ENCODE data around the gene ELMO1. TPM values are rescaled to one million over a fixed set of nuclear protein-coding genes. Genes with fewer than 3 reads are reported as not detected.
"Not testable (repeated sequence)": the region's sequence is repeated elsewhere in the genome, so short reads cannot be mapped to it uniquely, and the experiment has no call there.

Gene ELMO1
- total and polyA plus RNA-seq, 4 donors: 29.2 to 98.3 (median 86.8) TPM

- DNase-seq (ENCODE audit: low read depth in 4 of 6, low spot score in 6 of 6): peak in 2 of 6 donors; percentile 45 to 84
- Histone ChIP-seq H3K9me3 (ENCODE audit: control insufficient read depth, insufficient read depth, low read length) (no peaks in the 10 kb centered on the region), H3K27me3 (ENCODE audit: control insufficient read depth, insufficient read depth, low read length) (no peaks in the 10 kb centered on the region), H3K4me3 (ENCODE audit: low read depth, low read length) (peak overlapping the region; percentile 53), H3K36me3 (ENCODE audit: control insufficient read depth, insufficient read depth, low read length) (no peaks in the 10 kb centered on the region), H3K4me1 (ENCODE audit: control insufficient read depth, insufficient read depth, low read length) (no peaks in the 10 kb centered on the region), H3K27ac (ENCODE audit: low read depth, low read length) (no peak overlapping the region)
- WGBS (ENCODE audit: insufficient coverage): no CpG with 5 or more reads among the region's 5 CpGs
These were observed 463.3 kb downstream of the ELMO1 start for GRCh38 chr7:36985316-36985715.

GRCh38 chr7:36984710-36985312 is 463.9 kb downstream of the ELMO1 start:
- 19% methylated on average over 6 of the region's 6 CpGs for WGBS (ENCODE audit: insufficient coverage)
- Histone ChIP-seq H3K27me3 (ENCODE audit: control insufficient read depth, insufficient read depth, low read length) (no peaks in the 10 kb centered on the region), H3K4me1 (ENCODE audit: control insufficient read depth, insufficient read depth, low read length) (no peaks in the 10 kb centered on the region), H3K36me3 (ENCODE audit: control insufficient read depth, insufficient read depth, low read length) (no peaks in the 10 kb centered on the region), H3K4me3 (ENCODE audit: low read depth, low read length) (peak overlapping the region; percentile 53), H3K27ac (ENCODE audit: low read depth, low read length) (no peak overlapping the region), H3K9me3 (ENCODE audit: control insufficient read depth, insufficient read depth, low read length) (no peaks in the 10 kb centered on the region)
- peak in 2 of 6 donors; percentile 64 to 90 for DNase-seq (ENCODE audit: low read depth in 4 of 6, low spot score in 6 of 6)

GRCh38 chr7:36984041-36984521 is 464.6 kb downstream of the ELMO1 start:
- peak overlapping the region; percentile 53 for H3K4me3 ChIP-seq (ENCODE audit: low read depth, low read length)
- no peaks in the 10 kb centered on the region for H3K9me3 ChIP-seq (ENCODE audit: control insufficient read depth, insufficient read depth, low read length)
- no peaks in the 10 kb centered on the region for H3K36me3 ChIP-seq (ENCODE audit: control insufficient read depth, insufficient read depth, low read length)
- H3K27me3 ChIP-seq (ENCODE audit: control insufficient read depth, insufficient read depth, low read length): no peaks in the 10 kb centered on the region
- H3K4me1 ChIP-seq (ENCODE audit: control insufficient read depth, insufficient read depth, low read length): no peaks in the 10 kb centered on the region
- peak in 2 of 6 donors; percentile 27 to 59 for DNase-seq (ENCODE audit: low read depth in 4 of 6, low spot score in 6 of 6)
- no peak overlapping the region for H3K27ac ChIP-seq (ENCODE audit: low read depth, low read length)
- WGBS (ENCODE audit: insufficient coverage): 43% methylated on average over 6 of the region's 9 CpGs

GRCh38 chr7:36982766-36983165 is 465.9 kb downstream of the ELMO1 start:
- DNase-seq (ENCODE audit: low read depth in 4 of 6, low spot score in 6 of 6): peak in 1 of 6 donors; percentile 35
- no peaks in the 10 kb centered on the region for H3K4me1 ChIP-seq (ENCODE audit: control insufficient read depth, insufficient read depth, low read length)

GRCh38 chr7:36979810-36980248 is 468.8 kb downstream of the ELMO1 start:
- H3K9me3 ChIP-seq (ENCODE audit: control insufficient read depth, insufficient read depth, low read length): no peaks in the 10 kb centered on the region
- H3K4me1 ChIP-seq (ENCODE audit: control insufficient read depth, insufficient read depth, low read length): no peaks in the 10 kb centered on the region
- H3K36me3 ChIP-seq (ENCODE audit: control insufficient read depth, insufficient read depth, low read length): no peaks in the 10 kb centered on the region
- H3K27ac ChIP-seq (ENCODE audit: low read depth, low read length): no peak overlapping the region
- 100% methylated on average over 1 of the region's 3 CpGs for WGBS (ENCODE audit: insufficient coverage)
- H3K4me3 ChIP-seq (ENCODE audit: low read depth, low read length): no peak overlapping the region
- peak in 2 of 6 donors; percentile 41 to 48 for DNase-seq (ENCODE audit: low read depth in 4 of 6, low spot score in 6 of 6)
- no peaks in the 10 kb centered on the region for H3K27me3 ChIP-seq (ENCODE audit: control insufficient read depth, insufficient read depth, low read length)

More at GRCh38 chr7:36982766-36983165, 465.9 kb downstream of the ELMO1 start:
- WGBS (ENCODE audit: insufficient coverage): 69% methylated on average over 3 of the region's 3 CpGs
- Histone ChIP-seq H3K4me3 (ENCODE audit: low read depth, low read length) (no peak overlapping the region), H3K27me3 (ENCODE audit: control insufficient read depth, insufficient read depth, low read length) (no peaks in the 10 kb centered on the region), H3K27ac (ENCODE audit: low read depth, low read length) (no peak overlapping the region), H3K9me3 (ENCODE audit: control insufficient read depth, insufficient read depth, low read length) (no peaks in the 10 kb centered on the region), H3K36me3 (ENCODE audit: control insufficient read depth, insufficient read depth, low read length) (no peaks in the 10 kb centered on the region)

- WGBS (ENCODE audit: insufficient coverage): 47% methylated on average over 2 of the region's 2 CpGs
These were observed 470.2 kb downstream of the ELMO1 start for GRCh38 chr7:36978461-36978860.

GRCh38 chr7:36977878-36978277 is 470.8 kb downstream of the ELMO1 start:
- Histone ChIP-seq H3K27ac (ENCODE audit: low read depth, low read length) (no peak overlapping the region), H3K4me3 (ENCODE audit: low read depth, low read length) (no peak overlapping the region), H3K4me1 (ENCODE audit: control insufficient read depth, insufficient read depth, low read length) (no peaks in the 10 kb centered on the region), H3K36me3 (ENCODE audit: control insufficient read depth, insufficient read depth, low read length) (peaks cover 7% of the 10 kb centered on the region), H3K9me3 (ENCODE audit: control insufficient read depth, insufficient read depth, low read length) (no peaks in the 10 kb centered on the region), H3K27me3 (ENCODE audit: control insufficient read depth, insufficient read depth, low read length) (no peaks in the 10 kb centered on the region)
- DNase-seq (ENCODE audit: low read depth in 4 of 6, low spot score in 6 of 6): no peak

More at GRCh38 chr7:36978461-36978860, 470.2 kb downstream of the ELMO1 start:
- Histone ChIP-seq H3K4me3 (ENCODE audit: low read depth, low read length) (no peak overlapping the region), H3K36me3 (ENCODE audit: control insufficient read depth, insufficient read depth, low read length) (peaks cover 5% of the 10 kb centered on the region), H3K4me1 (ENCODE audit: control insufficient read depth, insufficient read depth, low read length) (no peaks in the 10 kb centered on the region), H3K27ac (ENCODE audit: low read depth, low read length) (no peak overlapping the region), H3K27me3 (ENCODE audit: control insufficient read depth, insufficient read depth, low read length) (no peaks in the 10 kb centered on the region), H3K9me3 (ENCODE audit: control insufficient read depth, insufficient read depth, low read length) (no peaks in the 10 kb centered on the region)
- DNase-seq (ENCODE audit: low read depth in 4 of 6, low spot score in 6 of 6): no peak

- not testable (repeated sequence) for H3K4me1 ChIP-seq (ENCODE audit: control insufficient read depth, insufficient read depth, low read length); H3K36me3 ChIP-seq (ENCODE audit: control insufficient read depth, insufficient read depth, low read length); H3K27ac ChIP-seq (ENCODE audit: low read depth, low read length); H3K9me3 ChIP-seq (ENCODE audit: control insufficient read depth, insufficient read depth, low read length); H3K4me3 ChIP-seq (ENCODE audit: low read depth, low read length); H3K27me3 ChIP-seq (ENCODE audit: control insufficient read depth, insufficient read depth, low read length); DNase-seq (ENCODE audit: low read depth in 4 of 6, low spot score in 6 of 6)
- 90% methylated on average over 28 of the region's 28 CpGs for WGBS (ENCODE audit: insufficient coverage)
These were observed 475.1 kb downstream of the ELMO1 start for GRCh38 chr7:36973534-36973933.

GRCh38 chr7:36972140-36972518 is 476.5 kb downstream of the ELMO1 start:
- peaks cover 7% of the 10 kb centered on the region for H3K36me3 ChIP-seq (ENCODE audit: control insufficient read depth, insufficient read depth, low read length)
- no peaks in the 10 kb centered on the region for H3K4me1 ChIP-seq (ENCODE audit: control insufficient read depth, insufficient read depth, low read length)
- no peak overlapping the region for H3K27ac ChIP-seq (ENCODE audit: low read depth, low read length)
- no peak overlapping the region for H3K4me3 ChIP-seq (ENCODE audit: low read depth, low read length)
- DNase-seq (ENCODE audit: low read depth in 4 of 6, low spot score in 6 of 6): no peak
- H3K27me3 ChIP-seq (ENCODE audit: control insufficient read depth, insufficient read depth, low read length): no peaks in the 10 kb centered on the region
- 89% methylated on average over 5 of the region's 5 CpGs for WGBS (ENCODE audit: insufficient coverage)
- H3K9me3 ChIP-seq (ENCODE audit: control insufficient read depth, insufficient read depth, low read length): no peaks in the 10 kb centered on the region

GRCh38 chr7:36971515-36972139 is 477.0 kb downstream of the ELMO1 start:
- 100% methylated on average over 1 of the region's 9 CpGs for WGBS (ENCODE audit: insufficient coverage)
- no peaks in the 10 kb centered on the region for H3K27me3 ChIP-seq (ENCODE audit: control insufficient read depth, insufficient read depth, low read length)
- peaks cover 7% of the 10 kb centered on the region for H3K36me3 ChIP-seq (ENCODE audit: control insufficient read depth, insufficient read depth, low read length)
- DNase-seq (ENCODE audit: low read depth in 4 of 6, low spot score in 6 of 6): peak in 2 of 6 donors; percentile 13 to 39
- H3K9me3 ChIP-seq (ENCODE audit: control insufficient read depth, insufficient read depth, low read length): no peaks in the 10 kb centered on the region
- H3K4me3 ChIP-seq (ENCODE audit: low read depth, low read length): no peak overlapping the region
- H3K4me1 ChIP-seq (ENCODE audit: control insufficient read depth, insufficient read depth, low read length): no peaks in the 10 kb centered on the region
- H3K27ac ChIP-seq (ENCODE audit: low read depth, low read length): no peak overlapping the region
